ENCODE measurements around the gene UGGT1.
A peak's percentile ranks its signal among the peaks of the same experiment; 100 is the strongest.

UGGT1 gene

GRCh38 chr2:128227862-128228261 lies 136.9 kb downstream of the UGGT1 start:
- no peak for FAIRE-seq

- FAIRE-seq, result peak; percentile 13
Measured at GRCh38 chr2:128228894-128229293, 137.9 kb downstream of the UGGT1 start.

DNA sequence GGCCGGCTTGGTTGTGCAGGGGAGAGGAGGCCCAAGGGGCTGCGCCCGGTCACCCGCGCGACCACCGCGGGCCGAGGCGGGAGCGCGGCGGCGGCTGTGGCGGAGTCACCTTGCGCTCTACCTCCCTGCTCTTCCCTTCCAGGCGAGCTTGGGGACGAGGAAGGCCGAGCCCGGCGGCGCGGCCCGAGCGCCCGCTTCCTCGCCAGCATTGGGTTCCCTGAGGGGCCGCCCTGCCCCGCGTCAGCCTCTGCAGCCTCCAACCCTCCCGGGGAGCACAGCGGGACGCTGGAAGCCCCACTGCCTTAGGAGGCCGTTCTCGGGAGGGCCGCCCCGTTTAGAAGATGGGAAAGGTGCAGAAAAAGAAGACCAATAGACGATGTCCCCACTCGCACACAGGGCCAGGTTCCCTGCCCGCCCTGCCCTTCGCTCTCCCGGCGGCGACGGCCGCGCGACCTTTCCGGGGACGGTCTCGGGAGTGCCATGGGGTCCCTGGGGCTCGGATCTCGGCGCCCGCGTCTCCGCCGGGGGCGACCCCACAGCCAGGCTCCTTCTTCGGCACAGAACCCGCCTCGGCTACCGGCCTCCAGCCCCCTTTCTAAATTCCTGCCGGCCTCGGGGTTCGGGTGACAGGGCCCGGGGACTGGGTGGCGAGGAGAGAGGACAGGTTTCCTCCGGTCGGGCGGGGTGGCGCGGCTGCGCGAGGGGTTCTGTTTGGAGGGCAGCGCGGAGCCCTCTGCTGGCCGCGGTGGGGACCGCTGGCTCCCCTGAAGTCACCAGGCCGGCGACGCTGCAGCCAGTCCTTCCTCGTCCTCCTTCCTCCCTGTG lies 142.2 kb downstream of the UGGT1 start:
- FAIRE-seq, result no peak

DNA sequence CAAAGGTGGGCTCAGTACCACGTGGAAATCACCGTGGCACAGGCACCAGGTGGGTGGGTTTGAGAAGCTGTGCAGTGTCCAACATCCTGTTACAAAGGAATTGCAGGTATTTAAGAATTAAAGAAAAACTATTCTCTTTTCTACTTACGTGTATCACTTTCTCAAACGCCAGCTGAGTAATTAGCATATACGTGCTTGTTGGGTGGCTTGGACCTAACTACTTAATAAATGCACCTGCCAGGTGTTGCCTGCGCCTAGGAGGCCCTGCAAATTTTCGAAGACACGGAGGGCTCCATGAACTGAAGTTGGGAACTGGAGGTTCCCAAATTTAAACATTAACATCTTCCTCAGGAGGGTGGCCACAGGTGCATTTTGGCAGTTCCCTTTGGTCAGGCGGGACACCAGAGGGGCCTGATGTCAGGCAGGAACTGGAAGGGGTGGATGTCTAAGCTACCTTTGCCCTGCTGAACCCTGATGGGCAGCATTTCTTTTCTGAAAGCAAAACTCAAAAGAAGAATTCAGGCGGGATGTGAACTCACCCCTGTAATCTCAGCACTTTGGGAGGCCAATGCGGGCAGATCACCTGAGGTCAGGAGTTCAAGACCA lies 142.9 kb downstream of the UGGT1 start:
- FAIRE-seq, result no peak

DNA sequence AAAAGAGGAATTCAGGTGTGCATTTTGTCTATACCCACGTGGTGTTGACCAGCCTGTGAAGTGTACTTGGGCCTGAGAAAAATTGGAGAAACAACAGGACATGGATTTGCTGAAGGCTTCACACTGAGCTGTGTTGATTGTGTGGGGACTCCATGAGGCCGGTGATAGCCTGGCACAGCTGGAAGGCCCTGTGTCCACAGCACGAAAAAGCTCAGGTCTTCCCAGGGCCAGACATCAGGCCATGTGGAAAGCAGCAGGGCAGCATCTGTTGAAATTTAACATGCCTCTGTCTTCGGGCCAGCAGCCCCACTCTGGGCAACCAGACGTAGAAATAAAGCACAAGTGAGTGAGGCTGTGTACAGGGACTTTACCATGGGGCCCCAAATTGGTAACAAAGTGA lies 143.6 kb downstream of the UGGT1 start:
- no peak for FAIRE-seq

- no peak for FAIRE-seq
Measured at GRCh38 chr2:128235581-128235980, 144.6 kb downstream of the UGGT1 start.

DNA sequence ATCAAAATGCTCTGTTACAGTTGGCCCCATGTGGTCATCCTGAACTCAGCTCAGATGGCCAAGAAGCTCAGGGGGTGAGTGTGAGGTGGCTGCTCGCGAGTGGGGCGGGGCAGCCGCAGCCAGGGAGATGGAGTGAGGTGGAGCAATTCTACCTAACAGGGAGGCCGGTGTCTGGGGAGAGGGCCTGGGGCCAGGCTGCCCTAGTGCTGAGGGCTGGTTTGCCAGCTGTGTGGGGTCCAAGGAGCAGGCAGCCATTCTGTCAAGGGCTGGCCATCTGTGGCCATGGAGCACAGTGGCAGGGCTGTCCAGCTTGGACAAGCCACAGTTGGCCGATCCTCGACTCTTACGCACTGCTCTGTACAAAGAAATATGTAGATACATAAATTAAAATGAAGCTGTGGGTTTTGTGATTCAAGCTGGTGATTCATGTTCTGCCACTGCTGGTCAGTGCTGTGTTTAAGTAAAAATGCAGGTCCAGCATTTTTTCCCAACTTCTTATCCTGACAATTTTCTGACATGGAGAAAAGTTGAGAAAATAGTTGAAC lies 145.6 kb downstream of the UGGT1 start:
- no peak for FAIRE-seq

GRCh38 chr2:128237081-128237534 lies 146.1 kb downstream of the UGGT1 start:
- no peak for FAIRE-seq

DNA sequence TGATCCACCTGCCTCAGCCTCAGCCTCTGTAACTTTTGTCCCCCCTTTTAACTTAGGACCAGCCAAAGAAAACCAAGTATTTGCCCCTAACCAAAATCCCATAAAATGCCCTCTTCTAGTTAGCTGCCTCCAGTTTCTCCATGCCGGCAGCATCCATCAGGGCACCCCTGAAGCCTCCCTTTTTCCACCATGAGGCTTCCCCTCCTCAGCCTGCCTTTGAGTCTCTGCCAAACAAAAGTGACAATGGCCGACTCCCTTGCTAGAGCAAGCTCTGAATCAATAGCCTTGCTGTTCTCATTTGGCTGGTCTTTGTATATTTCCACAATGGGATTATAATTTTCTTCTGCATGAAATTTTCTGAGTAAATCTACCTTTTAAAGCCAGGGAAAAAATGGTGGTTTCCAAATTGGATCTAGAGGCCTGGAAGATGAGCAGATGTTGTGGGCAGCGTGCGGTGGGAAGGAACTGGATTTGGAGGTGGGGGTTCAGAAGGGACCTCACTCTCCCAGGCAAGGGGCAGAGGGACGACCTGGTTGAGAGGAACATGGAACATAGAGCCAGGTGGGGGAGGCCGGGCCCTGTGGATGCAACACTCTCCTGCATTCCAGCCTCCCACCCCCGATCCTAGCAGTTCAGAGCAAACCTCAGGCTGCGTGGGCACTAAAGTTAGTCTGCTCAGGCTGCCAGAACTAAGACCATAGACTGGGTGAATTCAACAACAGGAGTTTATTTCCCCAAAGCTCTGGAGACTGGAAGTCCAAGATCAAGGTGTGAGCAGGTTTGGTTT lies 147.1 kb downstream of the UGGT1 start:
- no peak for FAIRE-seq

DNA sequence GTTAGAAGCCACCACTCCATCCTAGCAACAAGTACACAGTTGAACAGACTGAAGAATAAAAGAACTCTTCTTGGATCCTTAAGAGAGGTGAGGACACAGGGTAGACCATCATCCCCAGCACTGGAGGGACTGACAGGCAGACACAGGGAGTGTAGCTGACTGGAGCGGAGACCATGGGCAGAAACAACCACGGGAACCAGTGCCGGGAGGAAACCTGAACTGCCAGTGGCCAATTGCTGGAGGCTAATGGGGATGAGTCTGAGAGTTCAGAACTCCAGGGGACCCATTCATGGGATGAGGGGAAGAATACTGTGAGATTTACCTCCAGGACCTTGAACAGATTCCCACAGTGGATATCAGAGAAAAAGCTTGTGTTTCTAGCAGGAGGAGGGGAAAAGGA lies 150.9 kb downstream of the UGGT1 start:
- no peak for FAIRE-seq

Measured in islet of Langerhans (tissue), 1 donor.